22Rv1 (cell line): Measurements from ENCODE around the gene SLC4A2.

Experiments
- ZFX ChIP-seq: fragments of 450-650 bp; IDR thresholded peaks from 2 replicates; pipeline ENCODE4 v1.6.1; 2017; ENCODE audit warnings: antibody characterized with exemption, borderline replicate concordance
- TF ChIP-seq, protein P1 (sequence below): fragments of 450-650 bp; IDR thresholded peaks from 2 replicates; pipeline ENCODE4 v1.5.1; 2017; ENCODE audit warnings: mild to moderate bottlenecking

DNA sequence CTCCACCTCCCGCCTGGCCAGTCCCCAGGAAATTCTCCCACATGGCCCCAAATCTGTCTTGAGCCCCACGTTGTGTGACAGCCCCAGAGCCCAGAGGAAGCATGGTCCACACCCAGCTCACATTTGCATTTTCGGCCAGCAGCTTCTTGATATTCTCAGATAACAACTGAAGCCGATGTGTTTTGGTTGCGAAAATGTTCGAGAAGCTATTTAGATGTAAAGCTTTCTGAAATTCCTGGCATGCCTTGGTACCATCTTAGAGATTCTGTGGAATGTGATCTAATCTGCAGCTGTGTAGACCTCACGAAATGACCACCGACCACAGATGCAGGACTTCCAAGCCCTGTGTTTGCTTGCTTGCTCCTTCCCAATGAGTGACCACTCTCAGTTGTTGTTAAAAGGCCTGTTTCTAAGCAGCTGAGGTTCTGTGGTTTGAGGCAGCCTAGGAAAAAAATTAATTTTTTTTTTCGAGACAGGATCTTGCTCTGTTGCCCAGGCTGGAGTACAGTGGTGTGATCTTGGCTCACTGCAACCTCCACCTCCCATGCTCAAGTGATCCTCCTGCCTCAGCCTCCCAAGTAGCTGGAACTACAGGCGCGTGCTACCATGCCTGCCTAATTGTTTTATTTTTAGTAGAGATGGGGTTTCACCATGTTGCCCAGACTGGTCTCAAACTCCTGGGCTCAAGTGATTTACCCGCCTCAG is 8.8 kb downstream of the SLC4A2 start:
- TF ChIP-seq, protein P1, sequence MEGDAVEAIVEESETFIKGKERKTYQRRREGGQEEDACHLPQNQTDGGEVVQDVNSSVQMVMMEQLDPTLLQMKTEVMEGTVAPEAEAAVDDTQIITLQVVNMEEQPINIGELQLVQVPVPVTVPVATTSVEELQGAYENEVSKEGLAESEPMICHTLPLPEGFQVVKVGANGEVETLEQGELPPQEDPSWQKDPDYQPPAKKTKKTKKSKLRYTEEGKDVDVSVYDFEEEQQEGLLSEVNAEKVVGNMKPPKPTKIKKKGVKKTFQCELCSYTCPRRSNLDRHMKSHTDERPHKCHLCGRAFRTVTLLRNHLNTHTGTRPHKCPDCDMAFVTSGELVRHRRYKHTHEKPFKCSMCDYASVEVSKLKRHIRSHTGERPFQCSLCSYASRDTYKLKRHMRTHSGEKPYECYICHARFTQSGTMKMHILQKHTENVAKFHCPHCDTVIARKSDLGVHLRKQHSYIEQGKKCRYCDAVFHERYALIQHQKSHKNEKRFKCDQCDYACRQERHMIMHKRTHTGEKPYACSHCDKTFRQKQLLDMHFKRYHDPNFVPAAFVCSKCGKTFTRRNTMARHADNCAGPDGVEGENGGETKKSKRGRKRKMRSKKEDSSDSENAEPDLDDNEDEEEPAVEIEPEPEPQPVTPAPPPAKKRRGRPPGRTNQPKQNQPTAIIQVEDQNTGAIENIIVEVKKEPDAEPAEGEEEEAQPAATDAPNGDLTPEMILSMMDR = no peak
- no peak for TF ChIP-seq ZFX
